Suprapubic skin (tissue), 3 donors: ENCODE measurements around the gene CCDC150.

Experiments used
- CTCF ChIP-seq, 2 donors: fragments of 200-600 bp in 1 of 2; fragments of 450-650 bp in 1 of 2; sonication (generic) in 1 of 2; IDR thresholded peaks; one replicate each; pipeline ENCODE4 v1.5.1; 2016 to 2019; ENCODE audit warnings: antibody characterized with exemption in 2 of 2, mild to moderate bottlenecking in 1 of 2, moderate library complexity in 1 of 2
- EP300 ChIP-seq: sonication (generic); formaldehyde crosslinking; IDR thresholded peaks from one replicate; pipeline ENCODE4 v1.6.1; 2017; ENCODE audit warnings: antibody characterized with exemption
- POLR2A ChIP-seq, 2 donors: fragments of 450-650 bp; IDR thresholded peaks; one replicate each; pipeline ENCODE4 v1.6.1; 2017; ENCODE audit warnings: antibody characterized with exemption in 2 of 2, mild to moderate bottlenecking in 2 of 2, moderate library complexity in 2 of 2

GRCh38 chr2:196719110-196719872, 79.8 kb downstream of the CCDC150 start:
- no peak for TF ChIP-seq POLR2A (IDR thresholded peaks at IDR 0.05)
- no peak for TF ChIP-seq CTCF (IDR thresholded peaks at IDR 0.05)
- TF ChIP-seq EP300: no peak
